HG03025 (cell line): Measurements from ENCODE around the gene VMAC.

Experiments used
- ATAC-seq: cut with Tn5 transposase; IDR thresholded peaks from one replicate; pipeline ENCODE4 v1.9.1; 2021; ENCODE audit warnings: mild to moderate bottlenecking, moderate library complexity; ENCODE audit not compliant: unreplicated experiment, low FRiP score

VMAC gene

GRCh38 chr19:5903056-5903623 lies 1.5 kb upstream of the VMAC start:
- no peak for ATAC-seq

- ATAC-seq, result peak; percentile 34
Measured at GRCh38 chr19:5903624-5904351, 884 bp upstream of the VMAC start, which contains the start of gene NDUFA11. Gene NDUFA11, minus strand, starts transcription at chr19:5903790. Its CDS starts 82 bp downstream, at chr19:5903708.

GRCh38 chr19:5905114-5905778 lies 574 bp downstream of the VMAC start:
- no peak for ATAC-seq

- ATAC-seq, result no peak
Measured at GRCh38 chr19:5907241-5907640, 2.6 kb downstream of the VMAC start.

- no peak for ATAC-seq
Measured at GRCh38 chr19:5908773-5909442, 4.2 kb downstream of the VMAC start.

GRCh38 chr19:5910638-5910907 lies 5.9 kb downstream of the VMAC start:
- ATAC-seq, result no peak

GRCh38 chr19:5911366-5911765 lies 6.7 kb downstream of the VMAC start:
- ATAC-seq, result no peak

GRCh38 chr19:5913739-5914357 lies 9.2 kb downstream of the VMAC start, which contains the start of gene CAPS:
Gene CAPS, plus strand, starts transcription at chr19:5914254. Its CDS starts 153 bp downstream, at chr19:5914407.
- no peak for ATAC-seq

- no peak for ATAC-seq
Measured at GRCh38 chr19:5914358-5914774, 9.7 kb downstream of the VMAC start.

- ATAC-seq, result no peak
Measured at GRCh38 chr19:5914946-5915781, 10.5 kb downstream of the VMAC start.

- no peak for ATAC-seq
Measured at GRCh38 chr19:5915782-5916165, 11.1 kb downstream of the VMAC start.

- ATAC-seq, result no peak
Measured at GRCh38 chr19:5916181-5916708, 11.6 kb downstream of the VMAC start.

GRCh38 chr19:5917431-5918107 lies 12.9 kb downstream of the VMAC start:
- no peak for ATAC-seq

GRCh38 chr19:5918463-5919079 lies 13.9 kb downstream of the VMAC start:
- no peak for ATAC-seq

- ATAC-seq, result no peak
Measured at GRCh38 chr19:5921516-5922160, 17.0 kb downstream of the VMAC start.

- no peak for ATAC-seq
Measured at GRCh38 chr19:5922161-5922545, 17.5 kb downstream of the VMAC start.

- ATAC-seq, result no peak
Measured at GRCh38 chr19:5923356-5923755, 18.7 kb downstream of the VMAC start.

GRCh38 chr19:5925830-5926427 lies 21.3 kb downstream of the VMAC start:
- no peak for ATAC-seq
